GM19025 (cell line): ENCODE data around the gene SRF.
A peak's percentile ranks its signal among the peaks of the same experiment; 100 is the strongest.

ENCODE experiments used
- ATAC-seq: cut with Tn5 transposase; IDR thresholded peaks from one replicate; pipeline ENCODE4 v1.9.1; 2021; ENCODE audit warnings: mild to moderate bottlenecking, low read depth, moderate library complexity; ENCODE audit not compliant: unreplicated experiment

SRF gene

GRCh38 chr6:43181621-43181941 is 10.5 kb downstream of the SRF start:
- ATAC-seq, result no peak

- peak; percentile 96 for ATAC-seq
Observed at GRCh38 chr6:43181942-43182860, 11.1 kb downstream of the SRF start, which contains the start of gene CUL9. TSS of gene CUL9 (plus strand) at chr6:43182196. CDS start at chr6:43184311, 2,115 bp downstream.

- ATAC-seq, result no peak
Observed at GRCh38 chr6:43183441-43183840, 12.4 kb downstream of the SRF start.

- ATAC-seq, result no peak
Observed at GRCh38 chr6:43184268-43184985, 13.4 kb downstream of the SRF start.

GRCh38 chr6:43185391-43185985 is 14.4 kb downstream of the SRF start:
- ATAC-seq, result no peak

- no peak for ATAC-seq
Observed at GRCh38 chr6:43186019-43186418, 14.9 kb downstream of the SRF start.

- no peak for ATAC-seq
Observed at GRCh38 chr6:43186706-43187105, 15.6 kb downstream of the SRF start.

GRCh38 chr6:43187821-43188220 is 16.8 kb downstream of the SRF start:
- ATAC-seq, result no peak

GRCh38 chr6:43188426-43188825 is 17.4 kb downstream of the SRF start:
- ATAC-seq, result no peak

GRCh38 chr6:43189776-43190304 is 18.8 kb downstream of the SRF start:
- ATAC-seq, result no peak

GRCh38 chr6:43192911-43193310 is 21.8 kb downstream of the SRF start:
- ATAC-seq, result no peak

GRCh38 chr6:43193929-43194328 is 22.9 kb downstream of the SRF start:
- ATAC-seq, result no peak

- ATAC-seq, result no peak
Observed at GRCh38 chr6:43196337-43196736, 25.3 kb downstream of the SRF start.

- ATAC-seq, result no peak
Observed at GRCh38 chr6:43199912-43200311, 28.8 kb downstream of the SRF start.

GRCh38 chr6:43200541-43200940 is 29.5 kb downstream of the SRF start:
- ATAC-seq, result no peak

- ATAC-seq, result no peak
Observed at GRCh38 chr6:43202451-43202850, 31.4 kb downstream of the SRF start.

- ATAC-seq, result no peak
Observed at GRCh38 chr6:43203029-43203717, 32.1 kb downstream of the SRF start.

- ATAC-seq, result no peak
Observed at GRCh38 chr6:43203718-43204095, 32.6 kb downstream of the SRF start.

GRCh38 chr6:43204271-43205105 is 33.4 kb downstream of the SRF start:
- no peak for ATAC-seq

GRCh38 chr6:43205849-43206248 is 34.8 kb downstream of the SRF start:
- ATAC-seq, result no peak
